Measurements from ENCODE around the gene KRT81.
"Not testable (repeated sequence)": the region's sequence is repeated elsewhere in the genome, so short reads cannot be mapped to it uniquely, and the experiment has no call there.

KRT81 gene

GRCh38 chr12:52252175-52252615 is 39.1 kb downstream of the KRT81 start:
- not testable (repeated sequence) for DNase-seq

- no peak for DNase-seq
These were observed 39.8 kb downstream of the KRT81 start for GRCh38 chr12:52251367-52252051.

- DNase-seq, result no peak
These were observed 41.0 kb downstream of the KRT81 start for GRCh38 chr12:52250048-52250990.

- no peak for DNase-seq
These were observed 41.8 kb downstream of the KRT81 start for GRCh38 chr12:52249511-52250047.

- no peak for DNase-seq
These were observed 42.5 kb downstream of the KRT81 start for GRCh38 chr12:52248541-52249461.

- DNase-seq, result no peak
These were observed 43.5 kb downstream of the KRT81 start for GRCh38 chr12:52247622-52248540.

GRCh38 chr12:52246720-52247621 is 44.4 kb downstream of the KRT81 start:
- DNase-seq, result no peak

GRCh38 chr12:52245962-52246569 is 45.3 kb downstream of the KRT81 start:
- DNase-seq, result no peak

- DNase-seq, result no peak
These were observed 45.9 kb downstream of the KRT81 start for GRCh38 chr12:52245259-52245961.

GRCh38 chr12:52244615-52244994 is 46.7 kb downstream of the KRT81 start:
- DNase-seq, result no peak

- DNase-seq, result peak; percentile 52
These were observed 47.3 kb downstream of the KRT81 start for GRCh38 chr12:52243856-52244614.

GRCh38 chr12:52243259-52243855 is 48.0 kb downstream of the KRT81 start:
- no peak for DNase-seq

- no peak for DNase-seq
These were observed 48.7 kb downstream of the KRT81 start for GRCh38 chr12:52242442-52243258.

GRCh38 chr12:52241205-52241842 is 50.0 kb downstream of the KRT81 start:
- no peak for DNase-seq

GRCh38 chr12:52240247-52240646 is 51.1 kb downstream of the KRT81 start:
- DNase-seq, result not testable (repeated sequence)

GRCh38 chr12:52239767-52240166 is 51.6 kb downstream of the KRT81 start:
- no peak for DNase-seq

All from NCI-H2029 treated with DMSO at 0.1 percent for 48 hours (cell line).